NOMO-1 treated with DMSO at 0.1 percent for 48 hours (cell line): ENCODE results near the gene TAF11L8.
"Not testable (repeated sequence)": the region's sequence is repeated elsewhere in the genome, so short reads cannot be mapped to it uniquely, and the experiment has no call there.

ENCODE experiments used
- DNase-seq: peaks from one replicate; lab custom pipeline; 2025; ENCODE audit not compliant: unreplicated experiment; lab: John Stamatoyannopoulos, UW

TAF11L8 gene

DNA sequence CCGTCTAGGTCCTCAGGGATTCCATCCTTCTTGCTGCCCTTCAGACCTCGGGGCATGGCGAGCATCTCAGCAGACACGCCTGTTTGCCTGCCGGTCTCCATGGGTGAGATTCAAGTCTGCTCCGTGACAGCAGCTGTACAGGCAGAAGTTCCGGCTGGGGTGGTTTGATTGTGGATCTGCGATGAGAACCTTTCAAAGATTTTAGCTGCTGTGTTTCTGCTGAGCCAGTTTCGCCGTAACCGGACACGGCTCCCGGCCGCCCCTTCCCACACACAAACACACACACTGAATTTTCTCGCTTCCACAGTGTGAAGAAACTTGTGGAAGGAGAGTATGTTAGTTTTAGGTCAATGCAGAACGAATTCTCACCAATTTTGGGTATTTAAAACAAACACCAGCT, at the start of gene TAF11L8:
TAF11L8 (minus strand) TSS at position 101 of the 400 bp plus-strand sequence.
- not testable (repeated sequence) for DNase-seq

DNA sequence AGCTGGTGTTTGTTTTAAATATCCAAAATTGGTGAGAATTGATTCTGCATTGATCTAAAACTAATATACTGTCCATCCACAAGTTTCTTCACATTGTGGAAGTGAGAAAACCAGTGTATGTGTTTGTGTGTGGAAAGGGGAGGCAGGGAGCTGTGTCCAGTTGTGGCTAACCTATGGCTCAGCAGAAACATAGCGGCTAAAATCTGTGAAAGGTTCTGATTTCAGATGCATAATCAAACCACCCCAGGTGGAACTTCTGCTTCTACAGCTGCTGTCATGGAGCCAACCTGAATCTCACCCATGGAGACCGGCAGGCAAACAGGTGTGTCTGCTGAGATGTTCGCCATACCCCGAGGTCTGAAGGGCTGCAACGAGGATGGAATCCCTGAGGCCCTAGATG, 43.4 kb upstream of the TAF11L8 start, which contains the start of gene TAF11L14:
TAF11L14 (plus strand) TSS at position 301 of the 400 bp plus-strand sequence.
- DNase-seq = no peak

DNA sequence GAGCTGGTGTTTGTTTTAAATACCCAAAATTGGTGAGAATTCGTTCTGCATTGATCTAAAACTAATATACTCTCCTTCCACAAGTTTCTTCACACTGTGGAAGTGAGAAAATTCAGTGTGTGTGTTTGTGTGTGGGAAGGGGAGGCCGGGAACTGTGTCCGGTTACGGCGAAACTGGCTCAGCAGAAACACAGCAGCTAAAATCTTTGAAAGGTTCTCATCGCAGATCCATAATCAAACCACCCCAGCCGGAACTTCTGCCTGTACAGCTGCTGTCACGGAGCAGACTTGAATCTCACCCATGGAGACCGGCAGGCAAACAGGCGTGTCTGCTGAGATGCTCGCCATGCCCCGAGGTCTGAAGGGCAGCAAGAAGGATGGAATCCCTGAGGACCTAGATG, 41.0 kb upstream of the TAF11L8 start, which contains the start of gene TAF11L13:
TAF11L13 (plus strand) TSS at position 301 of the 400 bp plus-strand sequence.
- DNase-seq = not testable (repeated sequence)

DNA sequence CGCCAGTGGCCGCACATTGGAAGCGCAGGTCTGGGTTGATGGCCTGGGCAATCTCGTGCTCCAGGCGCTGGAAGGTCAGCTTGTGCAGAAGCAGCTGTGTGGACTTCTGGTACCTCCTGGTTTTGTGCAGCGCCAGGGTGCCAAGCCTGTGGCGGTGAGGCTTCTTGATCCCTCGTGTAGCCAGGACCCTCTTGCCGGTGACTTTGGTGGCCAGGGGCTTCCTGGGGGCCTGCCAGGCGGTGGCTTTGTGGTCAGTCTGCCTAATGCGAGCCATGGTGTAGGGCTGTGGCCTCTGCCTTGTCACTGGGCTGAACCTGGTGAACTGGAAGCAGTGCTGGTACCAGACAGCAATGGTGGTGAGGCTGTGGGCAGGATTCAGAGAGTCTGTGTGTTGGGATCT, 34.9 kb upstream of the TAF11L8 start:
- no peak for DNase-seq

DNA sequence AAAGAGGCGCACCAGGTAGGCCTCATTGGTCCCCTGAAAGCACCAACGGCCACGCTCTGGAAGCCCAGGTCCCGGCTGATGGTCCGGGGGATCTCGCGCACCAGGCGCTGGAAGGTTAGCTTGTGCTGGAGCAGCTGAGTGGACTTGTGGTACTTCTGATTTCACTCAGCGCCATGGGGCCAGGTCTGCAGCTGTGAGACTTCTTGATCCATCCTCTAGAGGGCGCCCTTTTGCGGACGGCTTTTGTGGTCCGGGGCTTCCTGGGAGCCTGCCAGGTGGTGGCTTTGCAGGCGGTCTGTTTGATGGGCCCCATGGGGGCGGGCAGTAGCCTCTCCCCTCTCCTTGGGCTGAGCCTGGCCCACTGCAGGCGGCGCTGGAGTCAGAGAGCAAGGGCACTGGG, 29.9 kb upstream of the TAF11L8 start:
- DNase-seq = no peak

DNA sequence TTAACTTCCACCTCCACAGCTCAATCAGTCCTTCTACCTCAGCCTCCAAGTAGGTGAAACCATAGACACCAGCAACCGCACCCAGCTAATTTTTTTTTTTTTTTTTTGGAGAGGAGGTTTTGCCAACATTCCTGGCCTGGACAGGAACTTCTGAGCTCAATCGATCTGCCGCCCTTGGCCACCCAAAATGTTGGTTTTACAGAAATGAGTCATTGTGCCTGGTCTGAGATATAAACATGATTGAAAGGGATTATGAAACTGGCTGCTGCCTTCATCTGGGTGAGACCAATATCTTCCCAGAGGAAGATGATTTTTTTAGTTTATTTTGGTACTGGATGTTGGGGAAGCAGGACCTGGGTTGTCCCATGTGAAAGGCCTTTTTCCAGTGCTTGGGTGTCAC, 28.6 kb upstream of the TAF11L8 start:
- no peak for DNase-seq

DNA sequence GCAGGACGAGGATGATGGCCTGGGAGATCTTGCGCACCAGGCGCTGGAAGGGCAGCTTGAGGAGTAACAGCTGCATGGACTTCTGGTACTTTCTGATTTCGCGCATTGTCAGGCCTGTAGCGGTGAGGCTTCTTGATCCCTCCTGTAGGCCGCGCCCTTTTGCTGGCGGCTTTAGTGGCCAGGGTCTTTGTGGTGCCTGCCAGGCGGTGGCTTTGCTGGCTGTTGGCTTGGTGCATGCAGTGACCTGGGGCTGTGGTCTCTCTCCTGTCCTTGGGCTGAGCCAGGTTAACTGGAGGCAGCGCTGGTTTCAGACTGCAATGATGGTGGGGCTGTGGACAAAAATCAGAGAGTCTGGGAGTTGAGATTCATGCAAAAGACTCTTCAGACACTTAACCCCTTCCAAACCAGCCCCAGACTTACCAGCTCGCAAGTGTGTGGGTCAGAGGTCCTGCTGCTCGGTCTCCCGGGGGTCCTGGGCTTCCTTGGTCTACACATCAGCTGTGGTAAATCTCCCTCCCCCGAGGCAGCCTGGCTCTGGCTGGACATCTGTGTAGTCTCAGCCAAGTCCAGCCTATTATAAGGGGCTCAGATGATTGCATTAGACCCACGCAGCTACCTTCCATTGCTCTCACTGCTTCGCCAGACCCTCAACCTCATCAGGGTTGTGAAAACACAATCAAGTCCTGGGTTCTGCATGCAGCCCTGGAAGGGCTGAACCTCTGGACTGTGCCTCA, 24.3 kb upstream of the TAF11L8 start:
- DNase-seq = no peak

DNA sequence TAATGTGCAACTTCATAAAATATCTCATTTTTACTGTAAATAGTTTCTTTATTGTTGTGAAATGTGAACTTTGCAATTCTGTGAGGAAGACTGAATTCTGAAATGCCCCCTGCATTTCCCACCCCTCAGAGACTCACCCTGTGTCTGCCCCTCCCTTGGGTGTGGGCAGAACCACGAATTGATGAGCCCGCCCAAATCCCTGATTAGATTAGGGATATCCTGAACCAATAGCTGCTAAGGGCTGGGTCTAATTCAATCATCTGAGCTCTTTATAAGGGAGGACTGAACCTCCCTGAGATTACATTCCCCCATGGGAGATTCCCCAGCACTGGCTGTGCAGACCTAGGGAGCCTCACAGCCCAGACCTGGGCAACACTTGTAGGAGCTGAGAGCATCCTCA, 19.3 kb upstream of the TAF11L8 start, which contains the start of gene TAF11L12:
TAF11L12 (plus strand) TSS at position 301 of the 400 bp plus-strand sequence.
- DNase-seq = not testable (repeated sequence)

DNA sequence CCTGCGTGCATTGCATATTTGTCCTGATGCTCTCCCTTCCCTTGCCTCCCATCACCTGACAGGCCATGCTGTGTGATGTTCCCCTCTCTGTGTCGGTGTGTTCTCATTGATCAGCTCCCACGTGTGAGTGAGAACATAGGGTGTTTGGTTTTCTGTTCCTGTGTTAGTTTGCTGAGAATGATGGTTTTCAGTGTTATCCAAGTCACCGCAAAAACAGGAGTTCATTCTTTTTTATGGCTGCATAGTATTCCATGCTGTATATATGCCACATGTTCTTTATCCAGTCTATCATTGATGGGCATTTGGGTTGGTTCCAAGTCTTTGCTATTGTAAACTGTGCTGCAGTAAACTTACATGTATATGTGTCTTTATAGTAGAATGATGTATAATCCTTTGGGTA, 16.7 kb upstream of the TAF11L8 start:
- DNase-seq = not testable (repeated sequence)

DNA sequence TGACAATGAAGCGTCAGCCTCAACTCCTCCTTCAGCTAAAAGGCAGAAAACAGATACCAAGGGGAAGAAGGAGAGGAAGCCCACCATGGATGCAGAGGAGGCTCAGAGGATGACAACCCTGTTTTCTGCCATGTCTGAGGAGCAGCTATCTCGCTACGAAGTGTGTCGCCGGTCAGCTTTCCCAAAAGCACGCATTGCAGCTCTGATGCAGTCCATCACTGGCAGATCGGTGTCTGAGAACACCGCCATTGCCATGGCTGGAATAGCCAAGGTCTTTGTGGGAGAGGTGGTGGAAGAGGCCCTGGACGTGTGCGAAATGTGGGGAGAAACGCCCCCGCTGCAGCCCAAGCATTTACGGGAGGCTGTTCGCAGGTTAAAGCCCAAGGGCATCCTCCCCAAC, 14.2 kb upstream of the TAF11L8 start:
- DNase-seq = no peak

DNA sequence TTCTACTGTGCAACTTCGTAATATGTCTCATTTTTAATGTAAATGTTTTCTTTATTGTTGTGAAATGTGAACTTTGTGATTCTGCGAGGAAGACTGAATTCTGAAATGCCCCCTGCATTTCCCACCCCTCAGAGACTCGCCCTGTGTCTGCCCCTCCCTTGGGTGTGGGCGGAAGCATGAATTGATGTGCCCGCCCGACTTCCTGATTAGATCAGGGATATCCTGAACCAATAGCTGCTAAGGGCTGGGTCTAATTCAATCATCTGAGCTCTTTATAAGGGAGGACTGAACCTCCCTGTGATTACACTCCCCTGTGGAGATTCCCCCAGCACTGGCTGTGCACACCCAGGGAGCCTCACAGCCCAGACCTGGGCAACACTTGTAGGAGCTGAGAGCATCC, 13.1 kb upstream of the TAF11L8 start, which contains the start of gene TAF11L11:
TAF11L11 (plus strand) TSS at position 304 of the 400 bp plus-strand sequence.
- DNase-seq = not testable (repeated sequence)

DNA sequence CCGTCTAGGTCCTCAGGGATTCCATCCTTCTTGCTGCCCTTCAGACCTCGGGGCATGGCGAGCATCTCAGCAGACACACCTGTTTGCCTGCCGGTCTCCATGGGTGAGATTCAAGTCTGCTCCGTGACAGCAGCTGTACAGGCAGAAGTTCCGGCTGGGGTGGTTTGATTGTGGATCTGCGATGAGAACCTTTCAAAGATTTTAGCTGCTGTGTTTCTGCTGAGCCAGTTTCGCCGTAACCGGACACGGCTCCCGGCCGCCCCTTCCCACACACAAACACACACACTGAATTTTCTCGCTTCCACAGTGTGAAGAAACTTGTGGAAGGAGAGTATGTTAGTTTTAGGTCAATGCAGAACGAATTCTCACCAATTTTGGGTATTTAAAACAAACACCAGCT, 7.0 kb upstream of the TAF11L8 start, which contains the start of gene TAF11L10:
TAF11L10 (minus strand) TSS at position 101 of the 400 bp plus-strand sequence.
- DNase-seq = not testable (repeated sequence)

DNA sequence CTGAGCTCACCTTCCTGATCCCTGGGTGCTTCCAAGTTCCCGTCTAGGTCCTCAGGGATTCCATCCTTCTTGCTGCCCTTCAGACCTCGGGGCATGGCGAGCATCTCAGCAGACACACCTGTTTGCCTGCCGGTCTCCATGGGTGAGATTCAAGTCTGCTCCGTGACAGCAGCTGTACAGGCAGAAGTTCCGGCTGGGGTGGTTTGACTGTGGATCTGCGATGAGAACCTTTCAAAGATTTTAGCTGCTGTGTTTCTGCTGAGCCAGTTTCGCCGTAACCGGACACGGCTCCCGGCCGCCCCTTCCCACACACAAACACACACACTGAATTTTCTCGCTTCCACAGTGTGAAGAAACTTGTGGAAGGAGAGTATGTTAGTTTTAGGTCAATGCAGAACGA, 3.5 kb upstream of the TAF11L8 start, which contains the start of gene TAF11L9:
TAF11L9 (minus strand) TSS at position 140 of the 400 bp plus-strand sequence.
- not testable (repeated sequence) for DNase-seq

DNA sequence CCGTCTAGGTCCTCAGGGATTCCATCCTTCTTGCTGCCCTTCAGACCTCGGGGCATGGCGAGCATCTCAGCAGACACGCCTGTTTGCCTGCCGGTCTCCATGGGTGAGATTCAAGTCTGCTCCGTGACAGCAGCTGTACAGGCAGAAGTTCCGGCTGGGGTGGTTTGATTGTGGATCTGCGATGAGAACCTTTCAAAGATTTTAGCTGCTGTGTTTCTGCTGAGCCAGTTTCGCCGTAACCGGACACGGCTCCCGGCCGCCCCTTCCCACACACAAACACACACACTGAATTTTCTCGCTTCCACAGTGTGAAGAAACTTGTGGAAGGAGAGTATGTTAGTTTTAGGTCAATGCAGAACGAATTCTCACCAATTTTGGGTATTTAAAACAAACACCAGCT, 5.1 kb downstream of the TAF11L8 start, which contains the start of gene TAF11L7:
TAF11L7 (minus strand) TSS at position 101 of the 400 bp plus-strand sequence.
- not testable (repeated sequence) for DNase-seq
